Measurements from ENCODE around the gene LOXL3.

Gene LOXL3

GRCh38 chr2:74504591-74504990, 49.2 kb downstream of the LOXL3 start:
- no peak overlapping the region for H3K4me3 ChIP-seq (ENCODE audit: low read depth, low read length)

DNA sequence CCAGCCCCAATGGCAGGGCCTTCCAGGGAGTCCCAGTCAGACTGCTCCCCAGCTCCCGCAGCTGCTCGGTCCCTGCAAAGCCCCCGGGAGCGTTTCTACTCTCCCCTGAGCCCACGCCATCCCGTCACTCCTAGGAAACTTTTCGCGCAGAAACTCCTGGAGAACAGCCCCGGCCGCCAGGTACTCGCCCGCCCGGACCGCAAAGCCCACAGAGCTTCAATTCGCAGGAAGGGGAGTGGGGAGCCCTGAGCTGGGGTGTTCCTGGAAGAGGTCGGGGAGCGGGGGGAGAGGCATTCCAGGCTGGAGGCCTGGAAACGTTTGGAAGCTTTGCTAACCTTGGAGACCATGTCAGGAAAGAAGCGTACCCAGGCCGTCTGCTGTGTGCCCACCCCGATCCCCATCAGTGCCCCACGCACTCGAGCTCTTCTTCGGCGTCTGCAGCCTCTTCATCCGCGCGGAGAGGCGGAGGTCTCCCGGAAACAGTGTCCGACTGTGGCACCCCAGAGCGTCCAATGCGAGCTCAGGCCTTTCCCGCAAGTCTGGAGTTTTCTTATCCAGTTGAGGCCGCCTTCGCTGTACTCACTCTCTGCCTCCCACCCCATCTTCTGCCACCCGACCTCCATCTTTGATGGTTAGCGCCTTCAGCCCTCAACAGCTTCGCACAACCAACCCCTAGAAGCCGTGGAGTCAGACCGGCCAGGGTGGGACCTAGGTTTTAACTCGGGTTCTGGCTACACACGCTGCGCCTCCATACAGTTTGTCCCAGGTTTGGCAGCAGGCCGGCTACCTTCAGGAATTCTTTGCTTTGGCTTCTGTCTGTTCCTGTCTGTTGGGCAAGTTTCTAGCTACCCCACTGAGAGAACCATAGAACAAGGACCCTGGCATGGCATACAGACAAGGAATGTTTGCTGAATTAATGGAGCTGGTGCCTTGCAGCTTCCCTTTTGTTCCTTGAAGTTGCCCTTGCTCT, 50.0 kb downstream of the LOXL3 start:
- no peak overlapping the region for H3K9ac ChIP-seq
- H3K27me3 ChIP-seq (ENCODE audit: control insufficient read depth, insufficient read depth, low read length): no peaks in the 10 kb centered on the region
- H3K9me3 ChIP-seq (ENCODE audit: control insufficient read depth, low read length): no peaks in the 10 kb centered on the region
- peaks cover 24% of the 10 kb centered on the region for H3K4me1 ChIP-seq
- TF ChIP-seq, protein P1, sequence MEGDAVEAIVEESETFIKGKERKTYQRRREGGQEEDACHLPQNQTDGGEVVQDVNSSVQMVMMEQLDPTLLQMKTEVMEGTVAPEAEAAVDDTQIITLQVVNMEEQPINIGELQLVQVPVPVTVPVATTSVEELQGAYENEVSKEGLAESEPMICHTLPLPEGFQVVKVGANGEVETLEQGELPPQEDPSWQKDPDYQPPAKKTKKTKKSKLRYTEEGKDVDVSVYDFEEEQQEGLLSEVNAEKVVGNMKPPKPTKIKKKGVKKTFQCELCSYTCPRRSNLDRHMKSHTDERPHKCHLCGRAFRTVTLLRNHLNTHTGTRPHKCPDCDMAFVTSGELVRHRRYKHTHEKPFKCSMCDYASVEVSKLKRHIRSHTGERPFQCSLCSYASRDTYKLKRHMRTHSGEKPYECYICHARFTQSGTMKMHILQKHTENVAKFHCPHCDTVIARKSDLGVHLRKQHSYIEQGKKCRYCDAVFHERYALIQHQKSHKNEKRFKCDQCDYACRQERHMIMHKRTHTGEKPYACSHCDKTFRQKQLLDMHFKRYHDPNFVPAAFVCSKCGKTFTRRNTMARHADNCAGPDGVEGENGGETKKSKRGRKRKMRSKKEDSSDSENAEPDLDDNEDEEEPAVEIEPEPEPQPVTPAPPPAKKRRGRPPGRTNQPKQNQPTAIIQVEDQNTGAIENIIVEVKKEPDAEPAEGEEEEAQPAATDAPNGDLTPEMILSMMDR (IDR thresholded peaks at IDR 0.05): no peak
- H3K27ac ChIP-seq: peak overlapping the region; percentile 20
- peak overlapping the region; percentile 11 for H3K4me3 ChIP-seq (ENCODE audit: low read depth, low read length)
- peak overlapping the region; percentile 1 for H3K4me2 ChIP-seq (ENCODE audit: low read length)
- peak overlapping the region; percentile 70 for H2AFZ ChIP-seq
- H3K36me3 ChIP-seq (ENCODE audit: control insufficient read depth, insufficient read depth, low read length): no peaks in the 10 kb centered on the region
- H3K79me2 ChIP-seq: peaks cover 4% of the 10 kb centered on the region

More at GRCh38 chr2:74504591-74504990, 49.2 kb downstream of the LOXL3 start:
- Histone ChIP-seq H3K4me1 (peaks cover 17% of the 10 kb centered on the region), H3K9ac (no peak overlapping the region), H3K36me3 (ENCODE audit: control insufficient read depth, insufficient read depth, low read length) (no peaks in the 10 kb centered on the region), H3K9me3 (ENCODE audit: control insufficient read depth, low read length) (no peaks in the 10 kb centered on the region), H2AFZ (no peak overlapping the region), H3K79me2 (peaks cover 4% of the 10 kb centered on the region), H3K27ac (no peak overlapping the region), H3K27me3 (ENCODE audit: control insufficient read depth, insufficient read depth, low read length) (no peaks in the 10 kb centered on the region), H3K4me2 (ENCODE audit: low read length) (no peak overlapping the region)
- TF ChIP-seq, protein P1 (IDR thresholded peaks at IDR 0.05): no peak

GRCh38 chr2:74502720-74503505, 50.8 kb downstream of the LOXL3 start:
- H3K27ac ChIP-seq: peak overlapping the region; percentile 20

GRCh38 chr2:74502147-74502719, 51.5 kb downstream of the LOXL3 start:
- Histone ChIP-seq H3K4me1 (peaks cover 21% of the 10 kb centered on the region), H3K36me3 (ENCODE audit: control insufficient read depth, insufficient read depth, low read length) (no peaks in the 10 kb centered on the region), H2AFZ (peak overlapping the region; percentile 70), H3K4me3 (ENCODE audit: low read depth, low read length) (peak overlapping the region; percentile 11), H3K27ac (no peak overlapping the region), H3K4me2 (ENCODE audit: low read length) (peak overlapping the region; percentile 39), H3K79me2 (peaks cover 4% of the 10 kb centered on the region), H3K9ac (no peak overlapping the region), H3K27me3 (ENCODE audit: control insufficient read depth, insufficient read depth, low read length) (no peaks in the 10 kb centered on the region), H3K9me3 (ENCODE audit: control insufficient read depth, low read length) (no peaks in the 10 kb centered on the region)
- TF ChIP-seq, protein P1 (IDR thresholded peaks at IDR 0.05): no peak

More at GRCh38 chr2:74502720-74503505, 50.8 kb downstream of the LOXL3 start:
- TF ChIP-seq, protein P1 (IDR thresholded peaks at IDR 0.05): no peak
- Histone ChIP-seq H3K4me2 (ENCODE audit: low read length) (peak overlapping the region; percentile 39), H3K9me3 (ENCODE audit: control insufficient read depth, low read length) (no peaks in the 10 kb centered on the region), H3K4me3 (ENCODE audit: low read depth, low read length) (peak overlapping the region; percentile 11), H3K79me2 (peaks cover 4% of the 10 kb centered on the region), H3K36me3 (ENCODE audit: control insufficient read depth, insufficient read depth, low read length) (no peaks in the 10 kb centered on the region), H2AFZ (peak overlapping the region; percentile 70), H3K9ac (no peak overlapping the region), H3K4me1 (peaks cover 22% of the 10 kb centered on the region), H3K27me3 (ENCODE audit: control insufficient read depth, insufficient read depth, low read length) (no peaks in the 10 kb centered on the region)

Data from parathyroid adenoma (tissue), 2 donors.